ENCODE measurements around the gene ALDH3A2. TPM values are rescaled to one million over a fixed set of nuclear protein-coding genes. Genes with fewer than 3 reads are reported as not detected.

The ALDH3A2 gene
- total and polyA plus RNA-seq, 2 experiments from 2014 or later, result 36.2 to 41.9 TPM

- 78 to 82% methylated on average over 6 of the region's 6 CpGs for WGBS, 2 experiments (ENCODE audit: low coverage in 1 of 2, low lambda C conversion rate in 2 of 2, missing lambda C conversion rate in 2 of 2)
- H3K9me2 ChIP-seq (ENCODE audit: insufficient read depth), result no peaks in the 10 kb centered on the region
- H3K4me1 ChIP-seq (ENCODE audit: insufficient read depth), result no peaks in the 10 kb centered on the region
- no peaks in the 10 kb centered on the region for H3K9me3 ChIP-seq (ENCODE audit: low read depth)
- no peak overlapping the region for H3K4me3 ChIP-seq
- TF ChIP-seq EZH2 (IDR thresholded peaks at IDR 0.05; ENCODE audit: insufficient read depth, poor library complexity, severe bottlenecking) (no peak), EZH2phosphoT487 (IDR thresholded peaks at IDR 0.05; ENCODE audit: insufficient read depth, low read depth) (no peak)
- H3F3A ChIP-seq (ENCODE audit: insufficient read depth), result no peaks in the 10 kb centered on the region
- no peak overlapping the region for H2AFZ ChIP-seq
- H3K79me2 ChIP-seq (ENCODE audit: insufficient read depth), result no peaks in the 10 kb centered on the region
- H3K27me3 ChIP-seq (replicated peaks; ENCODE audit: insufficient read depth), result no peaks in the 10 kb centered on the region
- no peak for DNase-seq
- H3K9ac ChIP-seq, result no peak overlapping the region
- no peak overlapping the region for H3K4me2 ChIP-seq (ENCODE audit: unreplicated experiment)
- H3K36me3 ChIP-seq (ENCODE audit: low read depth), result no peaks in the 10 kb centered on the region
- no peak overlapping the region for H3K27ac ChIP-seq
- no peaks in the 10 kb centered on the region for H4K20me1 ChIP-seq (ENCODE audit: insufficient read depth)
- in situ Hi-C loops (cut with MboI), result no loop called here
Measured at GRCh38 chr17:19708431-19709175, 60.1 kb downstream of the ALDH3A2 start.

GRCh38 chr17:19709841-19710240 is 61.3 kb downstream of the ALDH3A2 start:
- no peak for DNase-seq
- H3K36me3 ChIP-seq (ENCODE audit: low read depth), result no peaks in the 10 kb centered on the region
- 59 to 62% methylated on average over 3 of the region's 3 CpGs for WGBS, 2 experiments (ENCODE audit: low coverage in 1 of 2, low lambda C conversion rate in 2 of 2, missing lambda C conversion rate in 2 of 2)
- H3F3A ChIP-seq (ENCODE audit: insufficient read depth), result no peaks in the 10 kb centered on the region
- H3K9me3 ChIP-seq (ENCODE audit: low read depth), result no peaks in the 10 kb centered on the region
- H2AFZ ChIP-seq, result no peak overlapping the region
- H3K27me3 ChIP-seq (replicated peaks; ENCODE audit: insufficient read depth), result no peaks in the 10 kb centered on the region
- no peaks in the 10 kb centered on the region for H3K9me2 ChIP-seq (ENCODE audit: insufficient read depth)
- in situ Hi-C loops (cut with MboI), result no loop called here
- TF ChIP-seq EZH2phosphoT487 (IDR thresholded peaks at IDR 0.05; ENCODE audit: insufficient read depth, low read depth) (no peak), EZH2 (IDR thresholded peaks at IDR 0.05; ENCODE audit: insufficient read depth, poor library complexity, severe bottlenecking) (no peak)
- no peak overlapping the region for H3K4me3 ChIP-seq
- no peaks in the 10 kb centered on the region for H3K4me1 ChIP-seq (ENCODE audit: insufficient read depth)
- H4K20me1 ChIP-seq (ENCODE audit: insufficient read depth), result no peaks in the 10 kb centered on the region
- no peak overlapping the region for H3K4me2 ChIP-seq (ENCODE audit: unreplicated experiment)
- no peak overlapping the region for H3K27ac ChIP-seq
- H3K9ac ChIP-seq, result no peak overlapping the region
- H3K79me2 ChIP-seq (ENCODE audit: insufficient read depth), result no peaks in the 10 kb centered on the region

GRCh38 chr17:19712436-19713004 is 64.0 kb downstream of the ALDH3A2 start:
- Histone ChIP-seq H3K4me1 (ENCODE audit: insufficient read depth) (no peaks in the 10 kb centered on the region), H3K9me2 (ENCODE audit: insufficient read depth) (no peaks in the 10 kb centered on the region), H3F3A (ENCODE audit: insufficient read depth) (no peaks in the 10 kb centered on the region), H3K4me3 (no peak overlapping the region), H4K20me1 (ENCODE audit: insufficient read depth) (no peaks in the 10 kb centered on the region), H3K9me3 (ENCODE audit: low read depth) (no peaks in the 10 kb centered on the region), H3K4me2 (ENCODE audit: unreplicated experiment) (no peak overlapping the region), H3K9ac (no peak overlapping the region), H2AFZ (no peak overlapping the region), H3K27ac (no peak overlapping the region), H3K27me3 (replicated peaks; ENCODE audit: insufficient read depth) (no peaks in the 10 kb centered on the region), H3K79me2 (ENCODE audit: insufficient read depth) (no peaks in the 10 kb centered on the region), H3K36me3 (ENCODE audit: low read depth) (no peaks in the 10 kb centered on the region)
- no peak for DNase-seq
- TF ChIP-seq EZH2 (IDR thresholded peaks at IDR 0.05; ENCODE audit: insufficient read depth, poor library complexity, severe bottlenecking), result no peak
- TF ChIP-seq EZH2phosphoT487 (IDR thresholded peaks at IDR 0.05; ENCODE audit: insufficient read depth, low read depth), result no peak
- in situ Hi-C loops (cut with MboI), result no loop called here
- 56 to 62% methylated on average over 12 of the region's 12 CpGs for WGBS, 2 experiments (ENCODE audit: low coverage in 1 of 2, low lambda C conversion rate in 2 of 2, missing lambda C conversion rate in 2 of 2)

- no peaks in the 10 kb centered on the region for H3K27me3 ChIP-seq (replicated peaks; ENCODE audit: insufficient read depth)
- H3K79me2 ChIP-seq (ENCODE audit: insufficient read depth), result no peaks in the 10 kb centered on the region
- H2AFZ ChIP-seq, result no peak overlapping the region
- H3K9ac ChIP-seq, result no peak overlapping the region
- no peaks in the 10 kb centered on the region for H3F3A ChIP-seq (ENCODE audit: insufficient read depth)
- H3K36me3 ChIP-seq (ENCODE audit: low read depth), result no peaks in the 10 kb centered on the region
- H3K9me3 ChIP-seq (ENCODE audit: low read depth), result no peaks in the 10 kb centered on the region
- no peaks in the 10 kb centered on the region for H3K9me2 ChIP-seq (ENCODE audit: insufficient read depth)
- 74% methylated on average over 16 of the region's 16 CpGs for WGBS, 2 experiments (ENCODE audit: low coverage in 1 of 2, low lambda C conversion rate in 2 of 2, missing lambda C conversion rate in 2 of 2)
- no peak overlapping the region for H3K4me2 ChIP-seq (ENCODE audit: unreplicated experiment)
- no peaks in the 10 kb centered on the region for H4K20me1 ChIP-seq (ENCODE audit: insufficient read depth)
- DNase-seq, result no peak
- no peak overlapping the region for H3K4me3 ChIP-seq
- no peak for TF ChIP-seq EZH2phosphoT487 (IDR thresholded peaks at IDR 0.05; ENCODE audit: insufficient read depth, low read depth)
- no peak for TF ChIP-seq EZH2 (IDR thresholded peaks at IDR 0.05; ENCODE audit: insufficient read depth, poor library complexity, severe bottlenecking)
- in situ Hi-C loops (cut with MboI), result no loop called here
- H3K27ac ChIP-seq, result no peak overlapping the region
- no peaks in the 10 kb centered on the region for H3K4me1 ChIP-seq (ENCODE audit: insufficient read depth)
Measured at GRCh38 chr17:19713462-19713861, 64.9 kb downstream of the ALDH3A2 start.

All from GM23248 (cell line).